ENCODE measurements around the gene CD6.

The CD6 gene

GRCh38 chr11:61028135-61028729, 56.8 kb downstream of the CD6 start:
- DNase-seq (ENCODE audit: low read depth, low spot score), result no peak

- DNase-seq (ENCODE audit: low read depth, low spot score), result no peak
Observed at GRCh38 chr11:61032824-61033223, 61.3 kb downstream of the CD6 start.

GRCh38 chr11:61033417-61033816, 61.9 kb downstream of the CD6 start:
- no peak for DNase-seq (ENCODE audit: low read depth, low spot score)

- DNase-seq (ENCODE audit: low read depth, low spot score), result no peak
Observed at GRCh38 chr11:61034111-61034510, 62.6 kb downstream of the CD6 start.

- DNase-seq (ENCODE audit: low read depth, low spot score), result no peak
Observed at GRCh38 chr11:61034704-61035525, 63.4 kb downstream of the CD6 start.

- DNase-seq (ENCODE audit: low read depth, low spot score), result no peak
Observed at GRCh38 chr11:61035526-61035835, 64.0 kb downstream of the CD6 start.

- DNase-seq (ENCODE audit: low read depth, low spot score), result no peak
Observed at GRCh38 chr11:61037441-61038093, 66.1 kb downstream of the CD6 start.

GRCh38 chr11:61039916-61040315, 68.4 kb downstream of the CD6 start:
- DNase-seq (ENCODE audit: low read depth, low spot score), result no peak

GRCh38 chr11:61041755-61042518, 70.5 kb downstream of the CD6 start:
- DNase-seq (ENCODE audit: low read depth, low spot score), result peak; percentile 26

GRCh38 chr11:61042537-61042936, 71.1 kb downstream of the CD6 start:
- DNase-seq (ENCODE audit: low read depth, low spot score), result no peak

GRCh38 chr11:61042961-61043540, 71.6 kb downstream of the CD6 start:
- no peak for DNase-seq (ENCODE audit: low read depth, low spot score)

- DNase-seq (ENCODE audit: low read depth, low spot score), result no peak
Observed at GRCh38 chr11:61045271-61045670, 73.8 kb downstream of the CD6 start.

GRCh38 chr11:61046833-61047232, 75.4 kb downstream of the CD6 start:
- no peak for DNase-seq (ENCODE audit: low read depth, low spot score)

- DNase-seq (ENCODE audit: low read depth, low spot score), result no peak
Observed at GRCh38 chr11:61048368-61049062, 77.0 kb downstream of the CD6 start.

GRCh38 chr11:61049063-61049377, 77.5 kb downstream of the CD6 start:
- DNase-seq (ENCODE audit: low read depth, low spot score), result no peak

- no peak for DNase-seq (ENCODE audit: low read depth, low spot score)
Observed at GRCh38 chr11:61049859-61050258, 78.4 kb downstream of the CD6 start.

GRCh38 chr11:61052182-61052972, 80.9 kb downstream of the CD6 start:
- DNase-seq (ENCODE audit: low read depth, low spot score), result no peak

GRCh38 chr11:61053191-61053590, 81.7 kb downstream of the CD6 start:
- DNase-seq (ENCODE audit: low read depth, low spot score), result no peak

GRCh38 chr11:61054513-61054912, 83.0 kb downstream of the CD6 start:
- no peak for DNase-seq (ENCODE audit: low read depth, low spot score)

- no peak for DNase-seq (ENCODE audit: low read depth, low spot score)
Observed at GRCh38 chr11:61054927-61055562, 83.6 kb downstream of the CD6 start.

Data from smooth muscle cell of the brain vasculature (primary cell).